ENCODE results near the gene PPARG.
"Not testable (repeated sequence)": the region's sequence is repeated elsewhere in the genome, so short reads cannot be mapped to it uniquely, and the experiment has no call there.

Gene PPARG

DNA sequence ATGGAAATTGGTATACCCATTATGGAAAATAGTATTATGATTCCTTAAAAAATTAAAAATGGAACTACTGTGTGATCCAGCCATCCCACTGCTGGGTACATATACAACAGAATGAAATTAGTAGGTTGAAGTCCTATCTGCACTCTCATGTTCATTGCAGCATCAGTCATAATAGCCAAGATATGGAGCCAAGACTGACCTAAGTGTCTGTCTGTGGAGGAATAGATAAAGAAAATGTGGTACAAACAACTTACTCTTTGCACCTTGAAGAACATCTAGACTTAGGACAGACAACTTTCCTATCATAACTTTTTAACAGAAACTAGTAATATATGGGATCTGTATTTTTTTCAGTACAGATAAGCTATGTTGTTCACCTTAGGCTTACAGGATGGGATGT is 30.0 kb upstream of the PPARG start:
- peaks cover 4% of the 10 kb centered on the region for H3K4me1 ChIP-seq
- H3K9ac ChIP-seq, result no peak overlapping the region
- H2AFZ ChIP-seq, result no peak overlapping the region
- no peak overlapping the region for H3K27ac ChIP-seq
- no peaks in the 10 kb centered on the region for H3K79me2 ChIP-seq
- TF ChIP-seq CTCF (IDR thresholded peaks at IDR 0.05), result no peak
- no peak overlapping the region for H3K4me2 ChIP-seq (ENCODE audit: low read length)
- H3K4me3 ChIP-seq (ENCODE audit: low read depth, low read length), result no peak overlapping the region
- no peaks in the 10 kb centered on the region for H3K27me3 ChIP-seq (ENCODE audit: control insufficient read depth, insufficient read depth, low read length)
- no peaks in the 10 kb centered on the region for H3K9me3 ChIP-seq (ENCODE audit: control insufficient read depth, low read length)
- no peaks in the 10 kb centered on the region for H3K36me3 ChIP-seq (ENCODE audit: control insufficient read depth, insufficient read depth, low read length)

DNA sequence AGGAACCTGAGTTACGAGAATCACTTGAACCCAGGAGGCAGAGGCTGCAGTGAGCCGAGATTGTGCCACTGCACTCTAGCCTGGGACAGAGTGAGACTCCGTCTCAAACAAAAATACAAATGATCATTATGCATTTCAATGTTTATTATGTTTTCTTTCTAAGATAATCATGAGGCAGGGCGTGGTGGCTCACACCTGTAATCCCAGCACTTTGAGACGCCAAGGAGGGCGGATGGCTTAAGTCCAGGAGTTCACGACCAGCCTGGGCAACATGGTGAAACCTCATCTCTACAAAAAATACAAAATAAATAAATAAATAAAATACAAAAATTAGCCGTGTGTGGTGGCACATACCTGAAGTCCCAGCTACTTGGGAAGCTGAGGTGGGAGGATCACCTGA is 26.7 kb upstream of the PPARG start:
- not testable (repeated sequence) for H3K27me3 ChIP-seq (ENCODE audit: control insufficient read depth, insufficient read depth, low read length); H3K36me3 ChIP-seq (ENCODE audit: control insufficient read depth, insufficient read depth, low read length); H3K4me1 ChIP-seq; H3K4me2 ChIP-seq (ENCODE audit: low read length); H3K4me3 ChIP-seq (ENCODE audit: low read depth, low read length); H3K27ac ChIP-seq; H3K79me2 ChIP-seq; H3K9me3 ChIP-seq (ENCODE audit: control insufficient read depth, low read length); H2AFZ ChIP-seq; H3K9ac ChIP-seq

DNA sequence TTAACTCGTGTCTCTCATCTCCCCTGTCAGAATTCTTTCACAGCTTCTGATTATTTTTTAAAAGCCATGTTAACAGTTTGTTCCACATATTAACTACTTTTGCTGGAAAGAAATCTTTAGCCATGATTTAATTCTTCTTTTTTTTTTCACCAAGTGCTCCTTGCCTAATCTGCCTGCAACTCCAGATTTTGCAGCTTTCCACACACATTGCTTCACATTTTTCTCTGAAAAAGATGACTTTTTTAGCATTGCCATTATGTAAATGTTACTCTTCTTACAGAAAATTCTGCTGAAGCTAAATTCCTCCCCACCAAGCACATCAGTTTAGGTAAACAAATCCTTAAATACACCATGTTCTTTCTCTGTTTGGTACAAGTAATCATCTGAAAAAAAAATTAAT is 23.4 kb upstream of the PPARG start:
- Histone ChIP-seq H3K4me2 (ENCODE audit: low read length) (no peak overlapping the region), H3K36me3 (ENCODE audit: control insufficient read depth, insufficient read depth, low read length) (no peaks in the 10 kb centered on the region), H3K9ac (no peak overlapping the region), H3K4me3 (ENCODE audit: low read depth, low read length) (no peak overlapping the region), H2AFZ (no peak overlapping the region), H3K27me3 (ENCODE audit: control insufficient read depth, insufficient read depth, low read length) (no peaks in the 10 kb centered on the region), H3K4me1 (no peaks in the 10 kb centered on the region), H3K27ac (no peak overlapping the region), H3K79me2 (no peaks in the 10 kb centered on the region), H3K9me3 (ENCODE audit: control insufficient read depth, low read length) (no peaks in the 10 kb centered on the region)
- TF ChIP-seq CTCF (IDR thresholded peaks at IDR 0.05), result no peak

- Histone ChIP-seq H3K36me3 (ENCODE audit: control insufficient read depth, insufficient read depth, low read length) (no peaks in the 10 kb centered on the region), H3K4me1 (no peaks in the 10 kb centered on the region), H3K4me2 (ENCODE audit: low read length) (no peak overlapping the region), H3K79me2 (no peaks in the 10 kb centered on the region), H2AFZ (no peak overlapping the region), H3K27me3 (ENCODE audit: control insufficient read depth, insufficient read depth, low read length) (no peaks in the 10 kb centered on the region), H3K27ac (no peak overlapping the region), H3K9me3 (ENCODE audit: control insufficient read depth, low read length) (no peaks in the 10 kb centered on the region), H3K4me3 (ENCODE audit: low read depth, low read length) (no peak overlapping the region), H3K9ac (no peak overlapping the region)
- TF ChIP-seq CTCF (IDR thresholded peaks at IDR 0.05), result no peak
These were observed 22.8 kb upstream of the PPARG start for GRCh38 chr3:12266038-12266437.

DNA sequence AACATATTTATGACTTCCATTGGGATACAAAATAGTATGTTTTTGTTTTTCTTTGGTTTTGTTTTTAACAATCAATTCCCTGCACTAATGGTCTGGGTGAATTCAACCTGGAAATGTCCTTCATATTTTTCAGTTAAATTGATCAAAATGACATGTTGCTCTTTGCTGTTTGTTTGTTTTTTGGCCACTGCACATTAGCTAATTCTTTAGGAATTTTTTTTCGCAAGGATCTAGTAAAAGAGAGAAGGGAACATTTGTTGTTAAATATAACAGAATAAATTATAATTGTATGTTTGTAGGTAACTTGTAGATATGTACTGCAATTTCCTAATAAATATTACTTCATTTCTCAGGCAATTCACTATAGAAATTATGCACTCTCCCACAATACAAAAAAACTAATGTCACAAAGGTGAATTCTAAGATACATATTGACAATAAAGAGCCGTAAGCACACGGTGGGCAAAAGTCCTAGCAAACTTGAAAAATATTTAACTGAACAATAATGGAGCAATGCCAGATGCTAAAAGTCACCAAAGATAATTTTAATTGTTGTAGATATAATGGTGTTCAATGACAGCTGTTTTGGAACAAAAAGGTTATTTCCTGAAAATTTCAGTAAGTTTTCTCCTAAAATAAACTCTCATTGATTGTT is 21.4 kb upstream of the PPARG start:
- Histone ChIP-seq H3K27ac (no peak overlapping the region), H3K36me3 (ENCODE audit: control insufficient read depth, insufficient read depth, low read length) (no peaks in the 10 kb centered on the region), H3K4me2 (ENCODE audit: low read length) (no peak overlapping the region), H2AFZ (no peak overlapping the region), H3K79me2 (no peaks in the 10 kb centered on the region), H3K27me3 (ENCODE audit: control insufficient read depth, insufficient read depth, low read length) (no peaks in the 10 kb centered on the region), H3K4me1 (no peaks in the 10 kb centered on the region), H3K9ac (no peak overlapping the region), H3K4me3 (ENCODE audit: low read depth, low read length) (no peak overlapping the region), H3K9me3 (ENCODE audit: control insufficient read depth, low read length) (no peaks in the 10 kb centered on the region)
- TF ChIP-seq CTCF (IDR thresholded peaks at IDR 0.05), result no peak
